ENCODE data around the gene PUM1. TPM values are rescaled to one million over a fixed set of nuclear protein-coding genes. Genes with fewer than 3 reads are reported as not detected.

PUM1 gene
- total and polyA plus RNA-seq, 2 of the 4 experiments (the other 2 are of a cell fraction) = 75.4 to 137 TPM

DNA sequence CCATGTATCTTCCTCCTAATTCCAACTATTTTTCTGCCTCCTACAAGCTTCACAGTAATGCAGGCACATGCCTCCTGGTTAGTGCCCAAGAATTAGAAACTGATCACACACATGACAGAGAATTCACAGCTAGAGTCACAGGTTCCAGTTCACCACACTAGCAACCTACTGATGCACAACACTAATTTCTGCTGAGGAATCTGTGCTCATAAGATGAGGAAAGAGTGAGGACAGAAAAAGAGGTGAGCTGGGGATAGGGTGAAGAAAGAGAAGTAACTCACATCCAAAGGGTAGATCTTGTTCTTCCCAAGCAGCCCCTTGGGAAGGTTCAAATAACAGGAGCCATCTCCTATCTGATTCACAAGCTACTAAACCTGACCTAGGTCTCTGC lies 61.3 kb downstream of the PUM1 start:
- ChIA-PET POLR2A (ENCODE audit: unreplicated experiment) (no interaction called here), CTCF (interaction anchor here (1.2 kb wide), 1 partner anchor 24 kb away, joined by 4 read pairs; no protein-coding TSS in a partner anchor)
- H3K4ac ChIP-seq (ENCODE audit: low read depth, low read length) = no peak overlapping the region
- no peak overlapping the region for H2AFZ ChIP-seq (replicated peaks; ENCODE audit: low read length, poor library complexity)
- no peak overlapping the region for H2BK15ac ChIP-seq (ENCODE audit: low read depth, low read length)
- H2AK5ac ChIP-seq (ENCODE audit: low read depth, low read length) = peak overlapping the region; percentile 8; the same call in 1 of the 2 replicates
- no peak overlapping the region for H2BK120ac ChIP-seq (ENCODE audit: low read depth, low read length)
- 0 out of 4 replicates have a peak overlapping the region, but pooled peaks of 1 of the 2 experiments have one; percentile 34 for H4K8ac ChIP-seq (ENCODE audit: low read depth in 2 of 2, low read length in 2 of 2)
- H2AK9ac ChIP-seq (replicated peaks; ENCODE audit: low read depth, low read length, poor library complexity) = no peak overlapping the region
- dilution Hi-C loops (cut with HindIII; ENCODE audit: low sequenced_read_pairs, unreplicated experiment) (no loop called here), intact Hi-C loops (cut with micrococcal nuclease) (no loop called here), in situ Hi-C loops (cut with MboI; ENCODE audit: low sequenced_read_pairs) (no loop called here)
- no peak overlapping the region for H3K27ac ChIP-seq (ENCODE audit: insufficient read depth, low read length)
- no peak overlapping the region for H2BK5ac ChIP-seq (ENCODE audit: low read depth, low read length, poor library complexity, severe bottlenecking)
- no peak overlapping the region for H3K4me3 ChIP-seq (ENCODE audit: insufficient read depth, low read depth, low read length)
- H3K27me3 ChIP-seq (ENCODE audit: control insufficient read depth, insufficient read depth, low read length) = no peaks in the 10 kb centered on the region
- peaks cover 16% of the 10 kb centered on the region for H3K36me3 ChIP-seq (ENCODE audit: control insufficient read depth, insufficient read depth, low read length)
- H3K9ac ChIP-seq (ENCODE audit: low read depth, low read length) = no peak overlapping the region
- H3K9me1 ChIP-seq (ENCODE audit: insufficient read depth, low read length) = peaks cover 6% of the 10 kb centered on the region
- no peak overlapping the region for H3K14ac ChIP-seq (replicated peaks; ENCODE audit: low read depth, low read length)
- H3K9me3 ChIP-seq (ENCODE audit: control insufficient read depth, insufficient read depth, low read length) = no peaks in the 10 kb centered on the region
- peaks cover 13% of the 10 kb centered on the region for H3K4me1 ChIP-seq (ENCODE audit: control insufficient read depth, insufficient read depth, low read length)
- no peak for ATAC-seq (ENCODE audit: low read depth)
- no peak overlapping the region for H3K56ac ChIP-seq (ENCODE audit: extremely low read depth, insufficient read depth, low read length)
- no peak for DNase-seq
- no TSS peak for BruUV-seq (replicated peaks)
- H4K5ac ChIP-seq (ENCODE audit: low read depth, low read length) = no peak overlapping the region; the same call in 1 of the 2 replicates
- peaks cover 26 to 71% of the 10 kb centered on the region in 2 experiments for H3K79me1 ChIP-seq (ENCODE audit: low read depth in 1 of 2, low read length in 2 of 2)
- H3K4me2 ChIP-seq (ENCODE audit: low read depth, low read length) = no peak overlapping the region
- no peak overlapping the region for H3K23ac ChIP-seq (ENCODE audit: low read depth, low read length)
- TF ChIP-seq MXI1 (IDR thresholded peaks at IDR 0.05; ENCODE audit: borderline replicate concordance, low read depth, low read length) (no peak), RAD21 (IDR thresholded peaks at IDR 0.05; ENCODE audit: low read length) (no peak), MAFK (IDR thresholded peaks at IDR 0.05; ENCODE audit: low read depth, low read length) (no peak), NFE2L2 (IDR thresholded peaks at IDR 0.05; ENCODE audit: low read depth, low read length) (no peak), FOS (IDR thresholded peaks at IDR 0.05; ENCODE audit: low read depth, low read length) (no peak), MAZ (IDR thresholded peaks at IDR 0.05; ENCODE audit: borderline replicate concordance, low read depth, low read length) (no peak), RFX5 (IDR thresholded peaks at IDR 0.05; ENCODE audit: low read depth, low read length) (no peak), CEBPB (IDR thresholded peaks at IDR 0.05; ENCODE audit: low read depth, low read length) (no peak), SMC3 (IDR thresholded peaks at IDR 0.05; ENCODE audit: low read depth, low read length) (no peak)
- TF ChIP-seq, protein P1, sequence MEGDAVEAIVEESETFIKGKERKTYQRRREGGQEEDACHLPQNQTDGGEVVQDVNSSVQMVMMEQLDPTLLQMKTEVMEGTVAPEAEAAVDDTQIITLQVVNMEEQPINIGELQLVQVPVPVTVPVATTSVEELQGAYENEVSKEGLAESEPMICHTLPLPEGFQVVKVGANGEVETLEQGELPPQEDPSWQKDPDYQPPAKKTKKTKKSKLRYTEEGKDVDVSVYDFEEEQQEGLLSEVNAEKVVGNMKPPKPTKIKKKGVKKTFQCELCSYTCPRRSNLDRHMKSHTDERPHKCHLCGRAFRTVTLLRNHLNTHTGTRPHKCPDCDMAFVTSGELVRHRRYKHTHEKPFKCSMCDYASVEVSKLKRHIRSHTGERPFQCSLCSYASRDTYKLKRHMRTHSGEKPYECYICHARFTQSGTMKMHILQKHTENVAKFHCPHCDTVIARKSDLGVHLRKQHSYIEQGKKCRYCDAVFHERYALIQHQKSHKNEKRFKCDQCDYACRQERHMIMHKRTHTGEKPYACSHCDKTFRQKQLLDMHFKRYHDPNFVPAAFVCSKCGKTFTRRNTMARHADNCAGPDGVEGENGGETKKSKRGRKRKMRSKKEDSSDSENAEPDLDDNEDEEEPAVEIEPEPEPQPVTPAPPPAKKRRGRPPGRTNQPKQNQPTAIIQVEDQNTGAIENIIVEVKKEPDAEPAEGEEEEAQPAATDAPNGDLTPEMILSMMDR (conservative IDR thresholded peaks at IDR 0.05; ENCODE audit: low read depth, low read length) = no peak
- H3K18ac ChIP-seq (ENCODE audit: low read depth, low read length) = no peak overlapping the region
- H2BK20ac ChIP-seq (ENCODE audit: low read depth, low read length) = no peak overlapping the region
- no peak overlapping the region for H4K91ac ChIP-seq (ENCODE audit: insufficient read depth, low read depth, low read length)
- peaks cover 46% of the 10 kb centered on the region for H4K20me1 ChIP-seq (ENCODE audit: insufficient read depth, low read length)

All from IMR-90 (cell line).